ENCODE results near the gene ATP8B3.
"Not testable (repeated sequence)": the region's sequence is repeated elsewhere in the genome, so short reads cannot be mapped to it uniquely, and the experiment has no call there.

ATP8B3 gene

GRCh38 chr19:1814833-1815604, 2.9 kb upstream of the ATP8B3 start:
- DNase-seq (ENCODE audit: low read depth): no peak

GRCh38 chr19:1814391-1814790, 2.3 kb upstream of the ATP8B3 start:
- no peak for DNase-seq (ENCODE audit: low read depth)

GRCh38 chr19:1813192-1814182, 1.4 kb upstream of the ATP8B3 start:
- no peak for DNase-seq (ENCODE audit: low read depth)

GRCh38 chr19:1812426-1813191, 533 bp upstream of the ATP8B3 start:
- DNase-seq (ENCODE audit: low read depth): peak; percentile 64

GRCh38 chr19:1811472-1811894, 593 bp downstream of the ATP8B3 start:
- peak; percentile 11 for DNase-seq (ENCODE audit: low read depth)

- DNase-seq (ENCODE audit: low read depth): no peak
Measured at GRCh38 chr19:1810439-1811160, 1.5 kb downstream of the ATP8B3 start.

- DNase-seq (ENCODE audit: low read depth): no peak
Measured at GRCh38 chr19:1809678-1810077, 2.4 kb downstream of the ATP8B3 start.

GRCh38 chr19:1808395-1808731, 3.7 kb downstream of the ATP8B3 start:
- DNase-seq (ENCODE audit: low read depth): no peak

- no peak for DNase-seq (ENCODE audit: low read depth)
Measured at GRCh38 chr19:1807695-1808394, 4.2 kb downstream of the ATP8B3 start.

- DNase-seq (ENCODE audit: low read depth): no peak
Measured at GRCh38 chr19:1807030-1807694, 4.9 kb downstream of the ATP8B3 start.

GRCh38 chr19:1806184-1807029, 5.7 kb downstream of the ATP8B3 start:
- no peak for DNase-seq (ENCODE audit: low read depth)

- no peak for DNase-seq (ENCODE audit: low read depth)
Measured at GRCh38 chr19:1805401-1806183, 6.5 kb downstream of the ATP8B3 start.

GRCh38 chr19:1804858-1805257, 7.2 kb downstream of the ATP8B3 start:
- no peak for DNase-seq (ENCODE audit: low read depth)

GRCh38 chr19:1799695-1800342, 12.3 kb downstream of the ATP8B3 start:
- DNase-seq (ENCODE audit: low read depth): no peak

GRCh38 chr19:1797313-1797712, 14.8 kb downstream of the ATP8B3 start:
- DNase-seq (ENCODE audit: low read depth): not testable (repeated sequence)

- no peak for DNase-seq (ENCODE audit: low read depth)
Measured at GRCh38 chr19:1796395-1797142, 15.5 kb downstream of the ATP8B3 start.

- no peak for DNase-seq (ENCODE audit: low read depth)
Measured at GRCh38 chr19:1794424-1795172, 17.5 kb downstream of the ATP8B3 start.
